ENCODE measurements around the gene NTRK3.

Gene NTRK3

DNA sequence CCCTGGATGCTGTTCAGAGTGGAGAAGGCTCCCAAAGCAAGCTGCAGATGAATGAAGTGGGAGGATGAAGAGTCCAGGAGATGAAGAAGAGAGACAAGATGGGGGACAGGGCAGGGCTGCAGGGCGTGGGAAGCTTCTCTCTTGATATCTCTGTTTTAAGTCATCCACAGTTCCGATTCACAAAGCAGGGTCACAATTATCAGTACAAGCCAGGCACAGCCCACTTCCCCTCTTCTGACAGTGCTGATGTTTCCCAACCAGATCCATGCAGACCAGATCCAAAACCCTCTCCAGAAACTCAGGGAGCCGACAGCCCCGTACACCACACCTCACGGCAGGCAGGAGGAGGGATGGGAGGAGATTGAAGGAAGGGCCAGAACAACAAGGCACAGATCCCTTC is 31.1 kb downstream of the NTRK3 start:
- DNase-seq = no peak

DNA sequence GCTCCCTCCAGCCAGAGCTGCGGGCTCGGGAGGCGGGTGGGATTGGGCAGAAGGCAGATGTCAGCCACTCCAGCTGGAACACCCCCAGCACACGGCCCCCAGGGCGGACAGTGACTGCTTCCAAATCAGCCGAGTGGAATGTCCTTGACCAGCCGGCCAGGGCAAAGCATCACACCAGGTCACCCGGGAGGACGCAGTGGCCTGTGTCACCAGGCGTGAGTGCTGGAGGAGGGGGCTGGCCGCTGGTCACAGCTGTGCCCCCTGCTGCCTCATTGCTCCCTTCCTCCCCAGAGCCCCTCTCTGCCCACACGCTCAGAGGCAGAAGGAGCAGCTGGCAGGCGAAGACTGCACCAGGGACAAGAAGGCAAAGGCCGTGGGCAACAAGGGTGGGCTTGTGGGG is 33.5 kb downstream of the NTRK3 start:
- no peak for DNase-seq

DNA sequence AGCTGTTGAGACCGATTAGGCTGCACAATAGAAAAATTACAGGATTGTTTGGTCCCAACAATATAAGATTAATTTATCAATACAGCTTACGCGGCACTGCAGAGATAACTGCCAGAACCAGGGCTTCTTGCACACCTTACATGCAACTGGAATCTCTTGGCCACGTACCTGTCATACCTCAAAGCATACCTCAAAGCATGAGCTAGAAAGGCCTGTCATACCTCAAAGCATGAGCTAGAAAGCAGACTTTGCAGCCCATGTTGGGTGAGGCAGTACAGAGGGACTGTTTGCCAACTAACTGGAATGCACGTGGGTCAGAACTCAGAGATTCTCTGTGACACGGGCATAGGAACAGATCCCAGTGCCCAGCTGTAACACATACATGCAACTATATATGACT is 34.7 kb downstream of the NTRK3 start:
- DNase-seq = no peak

DNA sequence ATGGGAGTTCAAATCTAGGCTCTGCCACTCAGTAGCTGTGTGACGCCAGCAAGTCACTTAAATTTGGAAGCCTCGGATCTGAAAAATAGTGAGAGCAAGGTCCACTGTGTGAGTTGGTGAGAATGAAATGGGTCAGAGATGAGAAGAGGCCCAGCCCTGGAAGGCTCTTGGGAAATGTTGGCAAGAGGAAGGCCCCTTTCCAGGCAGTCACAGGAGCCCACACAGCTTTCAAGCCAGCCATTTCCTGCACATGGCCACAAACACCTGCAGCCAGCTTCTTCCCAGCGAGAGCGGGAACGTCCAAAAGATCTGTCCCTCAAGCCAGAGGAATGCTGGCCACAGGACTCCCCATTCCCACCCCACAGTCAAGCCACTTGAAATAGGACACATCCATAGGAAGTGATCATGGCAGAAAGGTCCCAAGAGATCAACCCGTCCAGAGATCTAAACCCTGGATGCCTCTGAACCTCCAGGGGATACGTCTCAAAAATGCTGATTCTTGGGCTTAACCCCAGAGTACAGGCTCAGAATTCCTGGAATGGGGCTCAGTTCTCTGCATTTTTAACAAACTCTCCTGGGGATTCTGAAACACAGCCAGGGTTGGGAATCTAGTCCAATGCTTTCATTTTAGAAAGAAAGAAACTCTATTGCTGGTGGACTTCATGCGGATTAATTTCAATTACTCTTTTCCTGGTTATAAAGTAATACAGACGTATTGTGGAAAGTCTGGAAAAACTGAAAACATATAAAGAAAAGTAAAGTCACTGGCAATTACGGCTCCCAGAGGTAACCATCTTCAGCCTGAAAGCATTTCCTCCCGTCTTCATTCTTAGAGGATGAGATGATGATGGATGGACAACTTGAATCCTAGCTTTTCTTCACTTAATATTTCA is 35.9 kb downstream of the NTRK3 start:
- no peak for DNase-seq

DNA sequence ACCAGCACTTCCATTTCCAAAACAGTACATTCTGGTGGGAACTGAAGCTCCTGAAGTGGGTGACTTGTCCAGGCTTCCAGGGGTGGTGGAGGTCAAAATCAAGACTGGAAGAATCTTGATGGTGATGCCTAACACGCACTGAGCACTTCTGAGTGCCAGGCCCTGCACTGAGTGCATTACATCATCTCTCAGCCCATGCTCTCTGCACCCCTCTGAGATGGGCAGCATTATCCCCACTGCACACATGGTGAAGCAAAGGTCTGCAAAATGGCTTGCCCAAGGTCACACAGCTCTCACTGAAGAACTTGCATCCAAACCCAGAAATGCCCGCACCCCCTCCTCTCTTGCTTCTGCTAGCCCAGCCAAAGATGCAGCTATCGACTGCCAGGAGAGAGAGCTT is 36.9 kb downstream of the NTRK3 start:
- no peak for DNase-seq

DNA sequence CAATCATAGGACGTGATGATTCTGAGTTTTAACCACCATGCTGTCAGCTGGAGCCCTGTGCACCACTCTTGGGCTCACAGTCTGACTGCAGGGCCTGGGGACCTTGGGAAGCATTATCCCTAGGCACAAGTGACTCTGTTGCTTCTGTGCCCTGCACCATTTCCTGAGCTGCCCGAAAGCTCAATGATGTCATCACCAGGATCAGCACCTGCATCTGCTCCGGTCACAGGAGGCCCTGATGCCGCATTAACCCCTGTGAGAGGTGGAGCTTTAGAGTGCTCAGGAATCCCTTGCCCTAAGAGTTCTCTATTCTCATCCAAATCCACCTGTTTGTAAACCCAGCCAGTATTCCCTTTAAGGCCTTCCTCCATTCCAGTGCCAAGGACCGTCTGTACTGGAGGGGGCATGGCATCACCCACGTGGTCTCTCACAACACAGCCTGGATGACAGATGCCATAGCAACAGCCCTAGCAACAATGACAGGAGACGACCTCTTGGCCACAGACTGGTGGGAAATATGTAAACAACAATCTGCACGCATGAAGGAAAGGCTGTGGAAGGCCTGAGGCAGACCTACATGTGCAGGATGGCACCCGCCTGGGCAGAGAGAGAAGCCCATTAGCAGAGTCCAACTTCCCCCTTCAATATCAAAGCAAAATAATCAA is 37.9 kb downstream of the NTRK3 start:
- DNase-seq = no peak

DNA sequence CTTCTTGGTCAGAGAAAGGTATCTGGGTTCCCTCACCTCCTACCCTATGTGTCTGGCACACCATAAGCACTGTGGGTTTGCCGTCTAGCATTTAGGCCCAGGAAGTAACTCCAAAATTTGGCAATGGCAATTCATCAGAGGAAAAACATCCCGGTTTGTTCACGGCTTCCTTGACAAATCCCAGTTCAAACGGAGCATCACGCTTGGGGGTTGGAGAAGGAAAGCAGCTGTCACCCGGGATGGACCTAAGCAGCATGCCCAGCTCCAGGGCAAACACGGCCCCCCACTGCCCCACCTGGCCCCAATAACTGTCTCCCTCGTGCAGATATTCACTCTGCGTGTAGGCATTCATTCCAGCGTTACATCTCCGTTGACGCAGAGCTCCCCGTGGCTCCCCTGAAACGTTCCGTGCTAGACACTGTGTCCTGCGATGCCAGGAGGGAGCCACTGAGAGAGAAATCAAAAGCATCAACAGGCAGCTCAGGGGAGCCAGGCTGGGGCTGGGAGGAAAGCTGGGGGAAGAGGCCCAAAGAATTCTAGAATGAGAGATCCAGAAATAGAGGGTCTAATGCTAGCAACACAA is 41.4 kb downstream of the NTRK3 start:
- no peak for DNase-seq

DNA sequence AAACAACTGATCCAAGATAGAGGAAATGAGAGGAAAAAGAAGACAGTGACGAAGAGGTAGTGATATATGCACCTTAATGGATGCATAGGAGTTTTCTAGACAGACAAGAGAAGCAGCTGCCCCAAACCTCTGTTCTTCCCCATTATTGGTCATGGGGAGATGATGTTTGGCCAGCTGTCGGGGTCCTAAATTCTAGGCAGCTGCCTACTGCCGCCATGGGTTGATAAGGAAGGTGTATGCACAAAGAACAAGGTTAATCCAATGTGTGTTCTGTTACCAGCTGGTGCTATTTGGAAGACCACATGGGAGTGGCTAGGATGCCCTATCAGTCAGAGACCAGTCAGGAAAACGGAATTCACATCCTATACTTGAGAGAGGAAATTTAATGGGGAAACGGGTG is 47.4 kb downstream of the NTRK3 start:
- no peak for DNase-seq

DNA sequence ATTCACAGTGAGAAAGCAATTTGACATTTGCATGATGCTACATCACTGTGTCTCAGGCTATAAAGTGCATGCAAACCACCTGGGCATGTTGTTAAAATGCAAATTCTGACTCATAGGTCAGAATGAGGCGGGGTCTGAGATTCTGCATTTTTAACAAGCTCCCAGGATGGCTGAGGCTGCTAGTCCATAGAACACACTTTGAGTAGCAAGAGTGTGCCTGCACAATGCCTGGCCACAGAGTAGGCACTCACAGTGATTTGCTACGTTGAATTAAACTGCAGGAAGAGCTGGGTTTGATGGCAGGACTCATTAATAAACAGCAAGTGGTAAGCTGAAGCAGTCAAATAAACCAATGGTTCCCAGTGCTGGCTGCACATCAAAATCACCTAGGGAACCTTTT is 48.1 kb downstream of the NTRK3 start:
- no peak for DNase-seq

DNA sequence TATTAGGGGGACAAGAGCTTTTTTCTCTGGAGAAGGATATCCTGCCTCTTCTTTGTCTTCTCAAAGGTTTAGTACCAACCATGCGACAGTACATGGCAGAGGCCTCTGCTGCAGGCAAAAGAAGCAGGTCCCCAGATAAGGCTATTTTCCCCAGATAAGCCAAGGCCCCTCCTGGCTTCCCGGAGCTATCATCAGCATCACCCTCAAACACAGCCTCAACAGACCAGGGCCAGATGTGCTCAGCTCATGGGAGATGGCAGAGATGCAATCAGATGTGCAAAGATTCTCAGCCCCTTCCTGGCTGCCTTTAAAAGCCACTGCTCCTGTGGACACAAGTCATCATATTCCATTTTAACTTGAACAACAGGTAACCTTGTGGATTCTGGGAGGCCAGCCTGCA is 49.0 kb downstream of the NTRK3 start:
- DNase-seq = no peak

DNA sequence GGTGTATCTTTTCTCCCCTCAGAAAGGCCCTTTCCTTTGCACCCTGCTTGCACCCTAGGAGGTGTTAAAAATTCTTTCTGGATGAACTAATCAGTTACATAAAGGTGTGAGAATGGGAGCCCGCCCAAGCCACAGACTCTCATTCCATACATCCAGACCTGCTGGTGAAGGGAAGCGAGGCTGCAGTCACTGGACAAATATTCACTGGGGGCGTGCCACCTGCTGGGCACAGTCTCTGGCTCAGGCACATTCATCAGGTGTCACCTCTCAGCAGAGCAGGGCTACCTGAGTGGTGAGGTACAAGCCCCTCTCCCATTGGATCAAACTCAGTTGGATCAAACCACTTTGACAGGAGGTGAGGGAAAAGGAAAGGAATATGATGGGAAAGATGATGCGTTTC is 52.0 kb downstream of the NTRK3 start:
- no peak for DNase-seq

DNA sequence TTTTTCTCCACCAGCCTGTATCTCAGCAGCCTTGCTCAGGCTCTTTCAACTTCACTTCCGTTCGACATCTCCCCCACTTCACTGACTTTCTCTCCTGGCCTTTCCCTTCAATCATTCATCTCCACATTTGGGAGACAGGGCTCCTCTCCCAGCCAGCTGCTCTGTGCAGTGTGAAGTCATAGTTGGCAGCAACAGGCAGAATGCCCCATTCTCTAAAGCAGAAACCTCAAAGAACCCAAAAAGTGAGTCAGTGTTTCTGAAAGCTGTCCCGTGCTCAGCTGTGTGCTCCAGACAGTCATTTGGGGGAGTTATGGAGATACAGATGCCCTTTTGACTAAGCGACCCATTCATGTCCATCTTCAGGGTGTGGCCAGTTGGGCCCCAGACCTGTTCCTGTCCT is 54.3 kb downstream of the NTRK3 start:
- DNase-seq = no peak

DNA sequence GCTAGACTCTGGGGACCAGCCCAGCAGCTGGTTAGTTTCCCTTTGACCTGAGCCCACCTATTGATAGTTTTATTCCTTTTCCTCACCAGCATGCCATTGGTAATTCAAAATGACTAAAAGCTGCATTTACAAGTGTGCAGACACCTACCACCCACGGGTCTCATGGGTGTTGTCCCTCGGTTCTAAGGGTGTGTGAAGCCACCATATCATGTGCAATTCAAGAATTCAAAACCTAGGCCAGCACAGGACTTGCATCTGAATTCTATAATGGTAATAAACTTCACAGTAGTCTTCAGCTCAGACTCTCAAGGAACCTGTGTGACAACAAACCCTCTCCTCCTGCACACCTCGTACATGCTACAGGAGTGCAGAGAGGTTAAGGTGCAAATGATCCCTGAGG is 55.3 kb downstream of the NTRK3 start:
- DNase-seq = no peak

DNA sequence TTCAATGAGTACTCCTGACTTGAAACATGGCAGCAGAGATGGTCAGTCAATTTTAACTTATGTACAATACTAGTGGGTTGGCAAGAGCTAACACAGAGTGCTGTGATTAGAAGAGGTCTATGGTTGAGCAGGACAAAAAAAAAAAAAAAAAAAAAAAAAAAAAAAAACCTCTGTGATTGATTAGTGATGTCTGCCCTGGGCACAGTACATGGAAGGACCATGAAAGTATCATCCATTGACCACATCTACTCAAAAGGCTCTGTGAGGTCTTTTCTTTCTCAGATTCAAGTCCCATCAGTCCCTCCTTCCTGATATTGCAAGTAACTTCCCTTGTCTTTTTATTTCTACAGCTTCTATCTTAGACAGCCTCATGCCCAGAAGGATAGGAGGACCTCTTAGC is 59.6 kb downstream of the NTRK3 start:
- DNase-seq = no peak

DNA sequence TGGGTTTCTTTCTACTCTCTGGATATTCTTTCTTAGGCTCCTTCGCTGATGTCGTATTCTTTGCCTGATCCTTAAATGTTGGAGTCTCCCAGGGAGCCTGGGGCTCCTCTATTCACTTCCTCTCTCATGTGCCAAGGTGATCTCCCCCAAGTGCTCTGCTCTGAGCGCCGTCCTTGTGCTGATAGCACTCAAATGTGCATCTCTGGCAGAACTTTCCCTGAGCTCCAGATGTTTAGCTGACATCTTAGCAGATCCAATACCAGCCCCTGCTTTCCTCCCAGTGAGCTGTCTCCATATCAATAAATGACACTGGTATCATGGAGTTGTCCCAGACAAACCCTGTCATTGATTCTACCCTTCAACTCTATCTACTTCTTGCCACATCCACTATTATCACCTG is 62.4 kb downstream of the NTRK3 start:
- DNase-seq = no peak

DNA sequence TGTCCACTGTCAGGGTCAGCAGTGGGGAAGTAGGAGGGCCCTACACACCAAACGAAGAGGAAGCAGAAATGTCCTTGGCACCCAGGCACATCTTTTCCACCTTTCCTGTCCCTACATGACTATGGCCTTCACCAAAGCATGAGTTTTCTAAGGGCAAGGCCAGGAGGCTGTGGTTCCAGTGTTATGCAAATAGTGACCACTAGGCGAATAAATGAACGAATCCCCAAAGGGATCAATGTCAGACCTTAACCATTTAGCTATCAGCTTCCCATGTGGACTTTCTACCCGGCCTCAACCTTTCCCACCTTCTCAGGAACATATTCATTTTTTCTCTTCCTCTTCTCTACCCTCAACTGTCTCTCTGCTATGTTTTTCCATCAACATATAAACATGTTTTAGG is 63.1 kb downstream of the NTRK3 start:
- DNase-seq = no peak

DNA sequence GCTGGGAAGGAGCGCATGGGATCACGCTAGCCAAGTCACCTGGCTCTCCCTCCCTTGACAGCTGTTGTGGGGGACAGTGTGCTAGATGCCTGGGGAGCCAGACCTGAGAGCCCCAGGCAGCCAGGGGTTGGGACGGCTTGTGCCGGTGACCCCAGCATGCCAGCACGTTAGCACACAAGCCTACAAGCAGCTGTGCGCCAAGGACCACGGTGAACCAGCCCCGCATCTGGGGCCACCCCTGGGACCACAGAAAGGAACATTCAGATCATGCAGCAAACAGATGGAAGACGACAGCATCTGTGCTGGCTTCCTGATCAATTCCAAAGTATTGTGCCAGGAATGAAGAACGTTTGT is 64.8 kb downstream of the NTRK3 start:
- no peak for DNase-seq

DNA sequence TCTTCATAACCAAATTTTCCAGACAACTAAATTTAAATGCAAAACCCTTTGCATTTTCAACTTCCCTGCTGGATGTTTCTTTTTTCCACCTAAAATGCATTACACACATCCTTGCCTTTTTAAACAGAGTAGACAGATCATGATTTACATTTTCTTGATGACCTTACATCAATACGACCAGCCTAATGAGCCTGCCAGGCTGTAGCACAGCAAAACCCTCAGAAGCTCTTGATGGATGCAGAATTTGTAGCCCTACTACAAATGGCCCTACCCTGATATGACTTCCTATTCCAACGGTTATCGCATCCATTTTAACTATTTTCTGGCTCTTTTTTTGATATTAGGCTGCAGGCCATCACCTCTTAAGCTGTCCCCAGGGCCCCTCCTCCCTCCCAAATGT is 66.3 kb downstream of the NTRK3 start:
- DNase-seq = no peak

DNA sequence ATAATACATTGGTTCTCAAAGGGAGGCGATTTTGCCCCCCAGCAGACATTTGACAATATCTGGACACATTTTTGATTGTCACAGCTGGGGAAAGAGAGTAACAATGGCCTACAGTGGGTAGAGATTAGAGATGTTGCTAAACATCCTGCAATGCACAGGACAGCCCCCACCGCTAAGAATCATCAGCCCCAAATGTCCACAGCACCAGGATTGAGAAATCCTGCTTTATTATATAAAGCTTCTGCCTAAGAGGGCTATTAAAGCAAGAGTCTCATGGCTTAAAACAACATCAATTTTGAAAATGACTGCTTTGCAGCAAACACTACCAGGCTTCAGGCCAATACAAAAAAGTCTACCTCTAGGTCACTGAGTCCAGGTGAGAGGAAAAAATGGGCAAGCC is 68.2 kb downstream of the NTRK3 start:
- no peak for DNase-seq

DNA sequence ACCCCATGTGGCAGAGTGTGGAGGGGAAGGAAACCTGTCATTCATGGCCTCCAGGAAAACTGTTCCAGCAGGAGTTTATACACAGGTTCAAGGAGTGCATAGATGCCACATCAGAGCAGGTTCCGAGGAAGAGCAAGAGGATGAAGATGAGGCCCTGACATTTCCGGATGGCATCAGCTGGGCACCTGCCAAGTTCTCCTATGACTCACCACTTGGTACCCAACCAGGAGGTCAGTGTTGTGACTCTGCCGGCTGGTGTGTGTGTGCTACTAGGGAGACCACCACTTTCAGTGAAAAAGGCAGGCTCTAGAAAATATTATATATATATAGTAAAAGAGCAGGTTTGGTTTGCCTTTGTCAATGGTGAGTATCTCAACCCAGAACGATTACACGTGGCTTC is 69.3 kb downstream of the NTRK3 start:
- no peak for DNase-seq

DNA sequence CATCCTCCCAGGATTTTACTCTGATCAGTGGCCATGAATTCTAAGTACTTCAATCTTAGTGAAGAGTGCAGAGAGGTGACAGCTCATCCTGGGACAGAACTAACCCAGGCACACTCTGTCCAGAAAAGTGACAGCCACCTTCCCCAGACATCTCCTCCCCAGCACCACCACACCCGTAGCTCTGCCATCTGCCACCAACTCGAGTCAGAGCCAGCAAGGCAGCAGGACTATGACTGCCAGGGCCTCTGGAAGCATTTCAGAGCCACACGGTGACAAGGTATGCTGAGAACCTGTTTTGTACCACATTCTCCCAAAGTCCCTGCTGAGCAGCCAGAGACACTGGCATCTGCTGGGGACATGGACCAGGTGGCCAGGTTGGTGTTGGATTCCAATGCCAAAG is 71.0 kb downstream of the NTRK3 start:
- DNase-seq = no peak

DNA sequence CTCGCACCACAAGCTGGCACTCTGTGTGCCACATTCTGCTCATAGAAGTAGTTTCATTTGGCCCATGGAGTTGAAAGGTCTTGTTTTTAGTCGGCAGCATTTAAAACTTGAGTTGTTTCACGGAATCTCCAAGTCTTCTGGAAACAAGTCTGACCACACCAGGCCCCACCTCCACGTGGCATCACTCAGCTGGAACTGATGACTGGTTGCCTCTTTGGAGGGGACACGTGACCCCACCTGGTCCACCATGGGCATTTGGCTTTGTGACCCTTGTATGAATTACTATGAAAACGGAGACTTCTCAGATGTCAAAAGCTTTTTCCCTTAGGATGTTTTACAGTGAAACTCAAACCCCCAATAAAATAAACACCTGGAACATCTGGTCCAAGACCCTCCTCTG is 74.9 kb downstream of the NTRK3 start:
- no peak for DNase-seq

DNA sequence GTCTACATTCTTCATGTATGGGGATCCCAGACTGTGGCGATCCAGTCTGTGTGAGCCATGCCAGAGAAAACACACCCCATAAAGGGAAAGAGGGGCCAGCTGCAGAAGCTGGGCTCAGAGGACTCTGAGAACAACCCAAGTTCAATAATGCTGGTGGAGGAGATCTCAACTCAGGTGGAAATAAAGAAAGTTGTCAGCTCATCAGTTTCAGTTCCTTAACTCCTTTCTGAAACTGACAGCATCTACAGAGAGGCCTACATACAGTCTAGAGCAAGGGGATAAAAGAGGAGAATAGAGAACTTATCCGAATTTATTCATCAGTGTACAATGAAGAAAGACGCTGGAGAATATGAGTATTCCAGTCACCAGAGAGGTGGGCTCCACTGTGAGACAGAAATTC is 77.0 kb downstream of the NTRK3 start:
- no peak for DNase-seq

DNA sequence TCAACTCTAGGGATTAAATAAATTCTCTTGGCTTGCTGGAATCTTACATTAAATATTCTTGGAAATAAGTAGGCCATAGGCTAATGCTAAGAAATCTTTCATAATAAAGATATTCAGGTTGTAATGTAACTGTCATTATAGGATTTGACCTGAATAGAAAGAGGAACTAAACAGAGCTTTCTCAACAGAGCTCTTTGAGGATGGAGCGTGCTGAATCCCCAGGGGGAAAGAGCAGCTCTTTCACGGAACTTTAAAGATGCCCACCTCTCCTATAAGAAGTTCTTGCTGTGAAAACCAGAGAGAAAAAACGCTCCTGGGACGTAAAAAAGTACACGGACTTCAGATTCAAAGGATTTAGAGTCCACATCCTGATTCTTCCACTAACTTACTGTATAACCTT is 77.9 kb downstream of the NTRK3 start:
- no peak for DNase-seq

DNA sequence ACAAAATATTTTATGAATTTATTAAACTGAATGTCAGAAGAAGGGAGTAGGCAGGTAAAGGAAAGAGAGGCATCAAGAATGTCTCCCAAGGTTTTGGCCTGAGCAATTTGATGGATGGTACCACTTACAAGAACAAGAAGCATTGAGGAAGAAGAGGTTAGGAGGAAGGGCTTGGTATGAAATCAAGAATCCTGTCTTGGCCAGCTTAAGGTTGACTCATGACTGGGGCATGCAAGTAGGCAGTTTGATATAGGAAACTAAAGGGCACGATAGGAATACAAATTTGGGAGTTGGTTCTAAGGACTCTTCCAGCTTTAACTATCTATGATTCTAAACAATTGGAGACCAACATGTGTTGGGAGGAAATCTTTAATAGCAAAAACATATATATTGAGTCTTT is 79.1 kb downstream of the NTRK3 start:
- no peak for DNase-seq
